ENCODE data around the gene SAMHD1.
"Not testable (repeated sequence)": the region's sequence is repeated elsewhere in the genome, so short reads cannot be mapped to it uniquely, and the experiment has no call there.

Gene SAMHD1

GRCh38 chr20:36924167-36925045, 27.1 kb downstream of the SAMHD1 start:
- H3K4me3 ChIP-seq (ENCODE audit: low read depth, low read length), result no peak overlapping the region
- TF ChIP-seq CTCF (IDR thresholded peaks at IDR 0.05; ENCODE audit: low read depth, low read length), result no peak

- no peak for TF ChIP-seq CTCF (IDR thresholded peaks at IDR 0.05; ENCODE audit: low read depth, low read length)
These were observed 31.2 kb downstream of the SAMHD1 start for GRCh38 chr20:36920334-36920730.

DNA sequence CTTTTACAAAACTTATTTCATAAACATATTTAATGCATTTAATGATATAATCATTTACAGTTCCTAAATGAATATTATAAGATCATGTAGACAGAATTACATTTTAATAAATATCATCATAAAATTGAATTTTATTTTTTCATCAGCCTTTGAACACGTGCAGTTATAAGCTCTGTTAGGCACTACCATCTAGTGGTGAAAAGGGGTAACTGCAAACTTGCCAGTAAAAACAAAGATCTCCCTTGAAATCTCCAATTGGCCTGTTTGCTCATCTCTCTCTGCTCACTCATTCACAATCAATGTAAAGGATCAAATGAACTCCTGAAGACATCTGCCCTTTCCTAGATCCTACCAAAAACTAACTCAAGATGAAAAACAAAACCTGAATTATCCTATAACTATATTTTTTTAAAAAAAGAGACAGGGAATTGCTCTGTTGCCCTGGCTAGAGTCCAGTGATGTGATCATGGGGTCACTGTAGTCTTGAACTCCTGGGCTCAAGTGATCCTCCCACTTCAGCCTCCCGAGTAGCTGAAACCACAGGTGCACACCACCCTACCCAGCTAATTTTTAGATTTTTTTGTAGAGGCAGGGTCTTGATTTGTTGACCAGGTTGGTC, 31.7 kb downstream of the SAMHD1 start:
- TF ChIP-seq CTCF (IDR thresholded peaks at IDR 0.05; ENCODE audit: low read depth, low read length), result peak; percentile 76; the same call in 1 of the 2 replicates
- H3K4me3 ChIP-seq (ENCODE audit: low read depth, low read length), result no peak overlapping the region

More at GRCh38 chr20:36920334-36920730, 31.2 kb downstream of the SAMHD1 start:
- H3K4me3 ChIP-seq (ENCODE audit: low read depth, low read length), result no peak overlapping the region

DNA sequence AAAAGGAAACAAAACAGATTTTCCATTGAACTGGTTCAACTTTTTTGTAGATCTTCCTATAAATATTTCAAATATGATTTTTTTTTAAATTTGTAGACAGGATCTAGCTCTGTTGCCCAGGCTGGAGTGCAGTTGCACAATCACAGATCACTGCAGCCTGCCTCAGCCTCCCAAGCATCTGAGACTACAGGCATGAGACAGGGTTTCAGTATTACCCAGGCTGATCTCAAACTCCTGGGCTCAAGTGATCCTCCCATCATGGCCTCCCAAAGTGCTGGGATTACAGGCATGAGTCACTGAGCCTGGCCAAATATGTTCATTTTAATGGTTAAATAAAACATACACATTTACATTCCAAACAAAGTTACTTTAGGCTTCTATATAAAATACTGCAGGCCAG, 33.6 kb downstream of the SAMHD1 start:
- no peak overlapping the region for H3K4me3 ChIP-seq (ENCODE audit: low read depth, low read length)
- TF ChIP-seq CTCF (IDR thresholded peaks at IDR 0.05; ENCODE audit: low read depth, low read length), result no peak

- TF ChIP-seq CTCF (IDR thresholded peaks at IDR 0.05; ENCODE audit: low read depth, low read length), result no peak
These were observed 34.3 kb downstream of the SAMHD1 start for GRCh38 chr20:36917240-36917639.

GRCh38 chr20:36916199-36916598, 35.3 kb downstream of the SAMHD1 start:
- TF ChIP-seq CTCF (IDR thresholded peaks at IDR 0.05; ENCODE audit: low read depth, low read length), result no peak

More at GRCh38 chr20:36917240-36917639, 34.3 kb downstream of the SAMHD1 start:
- no peak overlapping the region for H3K4me3 ChIP-seq (ENCODE audit: low read depth, low read length)

GRCh38 chr20:36908603-36909002, 42.9 kb downstream of the SAMHD1 start:
- TF ChIP-seq CTCF (IDR thresholded peaks at IDR 0.05; ENCODE audit: low read depth, low read length), result no peak
- no peak overlapping the region for H3K4me3 ChIP-seq (ENCODE audit: low read depth, low read length)

More at GRCh38 chr20:36916199-36916598, 35.3 kb downstream of the SAMHD1 start:
- H3K4me3 ChIP-seq (ENCODE audit: low read depth, low read length), result no peak overlapping the region

- not testable (repeated sequence) for H3K4me3 ChIP-seq (ENCODE audit: low read depth, low read length)
These were observed 45.4 kb downstream of the SAMHD1 start for GRCh38 chr20:36906086-36906485.

- H3K4me3 ChIP-seq (ENCODE audit: low read depth, low read length), result not testable (repeated sequence)
These were observed 45.9 kb downstream of the SAMHD1 start for GRCh38 chr20:36905566-36905965.
